ENCODE measurements around the gene SPRY4.

Gene SPRY4

GRCh38 chr5:142292249-142292648 lies 32.6 kb downstream of the SPRY4 start:
- TF ChIP-seq L3MBTL2 (conservative IDR thresholded peaks at IDR 0.05) (no peak), SP1 (IDR thresholded peaks at IDR 0.05) (no peak), ELF4 (IDR thresholded peaks at IDR 0.05) (no peak), FOXK2 (IDR thresholded peaks at IDR 0.05) (no peak), ZNF384 (IDR thresholded peaks at IDR 0.05) (no peak), HDGF (IDR thresholded peaks at IDR 0.05; ENCODE audit: borderline replicate concordance) (no peak)
- ChIA-PET POLR2A (no interaction called here), CTCF (no interaction called here)
- no peak for DNase-seq (ENCODE audit: extremely low spot score)

- no peak for DNase-seq (ENCODE audit: extremely low spot score)
- no peak for TF ChIP-seq ELF4 (IDR thresholded peaks at IDR 0.05)
- TF ChIP-seq ZNF384 (IDR thresholded peaks at IDR 0.05) = no peak
- no peak for TF ChIP-seq SP1 (IDR thresholded peaks at IDR 0.05)
- TF ChIP-seq ARNT (IDR thresholded peaks at IDR 0.05) = no peak
- no peak for TF ChIP-seq LEF1 (IDR thresholded peaks at IDR 0.05; ENCODE audit: borderline replicate concordance)
- no peak for TF ChIP-seq FOXA1 (IDR thresholded peaks at IDR 0.05)
- TF ChIP-seq CTBP1 (IDR thresholded peaks at IDR 0.05; ENCODE audit: borderline replicate concordance) = no peak
- no peak for TF ChIP-seq HDGF (IDR thresholded peaks at IDR 0.05; ENCODE audit: borderline replicate concordance)
- no peak for TF ChIP-seq FOXK2 (IDR thresholded peaks at IDR 0.05)
- TF ChIP-seq, protein P1, sequence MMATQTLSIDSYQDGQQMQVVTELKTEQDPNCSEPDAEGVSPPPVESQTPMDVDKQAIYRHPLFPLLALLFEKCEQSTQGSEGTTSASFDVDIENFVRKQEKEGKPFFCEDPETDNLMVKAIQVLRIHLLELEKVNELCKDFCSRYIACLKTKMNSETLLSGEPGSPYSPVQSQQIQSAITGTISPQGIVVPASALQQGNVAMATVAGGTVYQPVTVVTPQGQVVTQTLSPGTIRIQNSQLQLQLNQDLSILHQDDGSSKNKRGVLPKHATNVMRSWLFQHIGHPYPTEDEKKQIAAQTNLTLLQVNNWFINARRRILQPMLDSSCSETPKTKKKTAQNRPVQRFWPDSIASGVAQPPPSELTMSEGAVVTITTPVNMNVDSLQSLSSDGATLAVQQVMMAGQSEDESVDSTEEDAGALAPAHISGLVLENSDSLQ (IDR thresholded peaks at IDR 0.05) = no peak
- TF ChIP-seq TARDBP (IDR thresholded peaks at IDR 0.05) = no peak
- TF ChIP-seq FOXM1 (IDR thresholded peaks at IDR 0.05; ENCODE audit: borderline replicate concordance) = no peak
- TF ChIP-seq NFRKB (IDR thresholded peaks at IDR 0.05) = no peak
- TF ChIP-seq L3MBTL2 (conservative IDR thresholded peaks at IDR 0.05) = no peak
- no peak for TF ChIP-seq SUZ12 (IDR thresholded peaks at IDR 0.05)
- TF ChIP-seq BHLHE40 (IDR thresholded peaks at IDR 0.05; ENCODE audit: borderline replicate concordance) = no peak
- POLR2A ChIA-PET = interaction anchor here (1.0 kb wide), 2 partner anchors 11 to 66 kb away, joined by 3 to 4 read pairs; no protein-coding TSS in a partner anchor
- CTCF ChIA-PET = no interaction called here
Observed at GRCh38 chr5:142290577-142291299, 34.1 kb downstream of the SPRY4 start.

DNA sequence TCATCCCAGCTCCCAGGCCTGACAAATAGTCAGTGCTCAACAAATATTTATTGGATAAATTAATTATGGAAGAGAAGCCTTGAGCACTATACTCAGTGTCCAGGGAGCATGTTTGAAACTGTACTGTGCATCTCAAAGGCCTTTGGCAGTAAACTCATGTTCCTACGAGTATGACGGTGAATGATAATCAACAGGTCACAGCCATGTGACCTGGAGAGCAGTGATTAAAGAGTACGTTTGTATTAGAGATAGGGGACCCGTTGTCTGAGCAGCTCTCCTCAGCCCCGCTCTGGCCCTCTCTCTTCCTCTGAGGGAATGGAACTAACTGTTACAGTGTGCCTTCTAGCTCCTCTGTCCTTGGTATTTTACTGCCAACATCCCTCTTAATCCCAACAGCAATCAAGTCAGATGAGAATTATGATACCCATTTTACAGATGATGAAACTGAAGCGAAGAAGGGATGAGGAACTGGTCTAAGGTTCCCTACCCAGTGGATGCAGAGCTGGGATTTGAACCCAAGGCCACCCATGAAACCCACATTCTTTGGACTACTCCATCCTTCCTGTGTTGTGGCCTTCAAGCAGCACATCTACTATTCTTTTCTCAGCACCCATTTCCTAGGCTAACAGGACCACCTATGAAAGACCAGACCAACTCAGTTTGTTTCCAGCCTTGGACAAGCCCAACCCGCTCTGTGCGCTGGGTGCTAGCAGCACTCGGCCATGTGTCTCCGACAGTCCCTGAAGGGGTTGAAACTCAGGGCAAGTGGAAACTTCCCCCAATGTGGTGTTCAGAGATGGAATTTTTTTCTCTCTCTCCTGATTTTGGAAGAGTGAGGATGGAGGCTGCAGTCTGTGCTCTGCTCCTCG lies 34.9 kb downstream of the SPRY4 start:
- TF ChIP-seq ELF4 (IDR thresholded peaks at IDR 0.05) (no peak), ZNF384 (IDR thresholded peaks at IDR 0.05) (no peak), FOXM1 (IDR thresholded peaks at IDR 0.05; ENCODE audit: borderline replicate concordance) (no peak), FOXK2 (IDR thresholded peaks at IDR 0.05) (no peak), SP1 (IDR thresholded peaks at IDR 0.05) (no peak), FOXA1 (IDR thresholded peaks at IDR 0.05) (no peak), LEF1 (IDR thresholded peaks at IDR 0.05; ENCODE audit: borderline replicate concordance) (no peak), TARDBP (IDR thresholded peaks at IDR 0.05) (no peak), HDGF (IDR thresholded peaks at IDR 0.05; ENCODE audit: borderline replicate concordance) (no peak), L3MBTL2 (conservative IDR thresholded peaks at IDR 0.05) (no peak), SUZ12 (IDR thresholded peaks at IDR 0.05) (no peak), CTBP1 (IDR thresholded peaks at IDR 0.05; ENCODE audit: borderline replicate concordance) (no peak), NFRKB (IDR thresholded peaks at IDR 0.05) (no peak), BHLHE40 (IDR thresholded peaks at IDR 0.05; ENCODE audit: borderline replicate concordance) (no peak)
- TF ChIP-seq, protein P1 (IDR thresholded peaks at IDR 0.05) = no peak
- DNase-seq (ENCODE audit: extremely low spot score) = no peak
- POLR2A ChIA-PET = interaction anchor here (1.0 kb wide), 1 partner anchor 67 kb away, joined by 3 read pairs; no protein-coding TSS in a partner anchor
- CTCF ChIA-PET = interaction anchor here (0.5 kb wide), 1 partner anchor 14 kb away, joined by 3 read pairs; no protein-coding TSS in a partner anchor

GRCh38 chr5:142287973-142288313 lies 36.9 kb downstream of the SPRY4 start:
- no peak for DNase-seq (ENCODE audit: extremely low spot score)
- CTCF ChIA-PET = no interaction called here
- no peak for TF ChIP-seq HDGF (IDR thresholded peaks at IDR 0.05; ENCODE audit: borderline replicate concordance)
- no peak for TF ChIP-seq SUZ12 (IDR thresholded peaks at IDR 0.05)
- POLR2A ChIA-PET = no interaction called here

DNA sequence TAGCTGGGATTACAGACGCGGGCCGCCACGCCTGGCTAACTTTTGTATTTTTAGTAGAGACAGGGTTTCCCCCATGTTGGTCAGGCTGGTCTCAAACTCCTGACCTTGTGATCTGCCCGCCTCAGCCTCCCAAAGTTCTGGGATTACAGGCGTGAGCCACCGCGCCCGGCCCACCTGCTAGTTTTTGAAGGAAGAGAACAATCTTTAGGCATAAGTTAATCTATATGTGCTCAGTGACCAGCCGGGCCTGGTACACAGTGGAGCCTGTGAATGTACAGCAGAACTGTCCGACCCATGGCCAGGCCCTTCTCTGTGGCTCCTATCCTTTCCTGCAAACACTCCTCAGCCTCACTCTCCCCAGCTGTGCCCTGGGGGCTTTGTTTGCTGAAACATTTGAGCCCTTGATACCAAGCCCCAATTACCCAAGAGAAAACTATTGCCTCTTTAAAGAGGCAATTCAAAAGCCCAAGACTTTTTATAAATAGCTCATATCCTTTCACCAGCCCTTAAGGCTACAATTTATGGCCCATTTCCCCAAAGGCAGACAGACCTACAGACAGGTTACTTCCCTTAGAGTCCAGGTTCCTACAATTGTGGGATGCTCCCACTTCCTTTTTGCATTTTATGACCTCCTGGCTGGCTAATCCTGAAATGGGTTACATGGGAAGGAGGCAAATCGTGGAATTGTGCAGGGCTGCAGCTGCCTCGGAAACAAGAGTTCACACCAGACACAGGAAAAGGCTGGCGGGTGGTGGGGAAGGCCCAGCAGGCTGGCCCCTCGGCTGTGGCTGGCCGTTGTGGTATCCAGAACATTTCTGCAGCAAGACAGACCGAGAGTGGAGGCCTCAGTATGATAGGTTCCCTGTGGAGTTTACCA lies 37.5 kb downstream of the SPRY4 start:
- TF ChIP-seq FOXM1 (IDR thresholded peaks at IDR 0.05; ENCODE audit: borderline replicate concordance) (no peak), SUZ12 (IDR thresholded peaks at IDR 0.05) (no peak), BHLHE40 (IDR thresholded peaks at IDR 0.05; ENCODE audit: borderline replicate concordance) (no peak), L3MBTL2 (conservative IDR thresholded peaks at IDR 0.05) (no peak), LEF1 (IDR thresholded peaks at IDR 0.05; ENCODE audit: borderline replicate concordance) (no peak), HDGF (IDR thresholded peaks at IDR 0.05; ENCODE audit: borderline replicate concordance) (no peak), ARNT (IDR thresholded peaks at IDR 0.05) (no peak), FOXA1 (IDR thresholded peaks at IDR 0.05) (no peak), ELF4 (IDR thresholded peaks at IDR 0.05) (no peak), ZNF384 (IDR thresholded peaks at IDR 0.05) (no peak), SP1 (IDR thresholded peaks at IDR 0.05) (no peak), TARDBP (IDR thresholded peaks at IDR 0.05) (no peak), NFRKB (IDR thresholded peaks at IDR 0.05) (no peak)
- ChIA-PET CTCF (no interaction called here), POLR2A (no interaction called here)
- no peak for DNase-seq (ENCODE audit: extremely low spot score)
